ENCODE measurements around the gene CEP164.
"Not testable (repeated sequence)": the region's sequence is repeated elsewhere in the genome, so short reads cannot be mapped to it uniquely, and the experiment has no call there.

The CEP164 gene

GRCh38 chr11:117316197-117316961 is 11.3 kb upstream of the CEP164 start, which contains the start of gene BACE1:
BACE1 (minus strand) TSS chr11:117316256; CDS start chr11:117315795, 461 bp downstream.
- H3K9me3 Mint-ChIP-seq: no peaks in the 10 kb centered on the region
- H3K27ac Mint-ChIP-seq: peak within 1 kb of the TSS; percentile 12
- H3K36me3 Mint-ChIP-seq (ENCODE audit: low read depth): no peaks in the 10 kb centered on the region
- H3K4me3 Mint-ChIP-seq: peak within 1 kb of the TSS; percentile 75
- DNase-seq (peak; percentile 34), ATAC-seq (peak; percentile 47)
- H3K27me3 Mint-ChIP-seq: peaks cover 33% of the 10 kb centered on the region
- H3K4me1 Mint-ChIP-seq: peaks cover 12% of the 10 kb centered on the region

- ATAC-seq (no peak), DNase-seq (no peak)
- Mint-ChIP-seq H3K27me3 (peaks cover 33% of the 10 kb centered on the region), H3K36me3 (ENCODE audit: low read depth) (no peaks in the 10 kb centered on the region), H3K4me3 (no peak overlapping the region), H3K9me3 (no peaks in the 10 kb centered on the region), H3K27ac (no peak overlapping the region), H3K4me1 (peaks cover 12% of the 10 kb centered on the region)
These were observed 8.9 kb upstream of the CEP164 start for GRCh38 chr11:117318738-117319137.

GRCh38 chr11:117319214-117319840 is 8.3 kb upstream of the CEP164 start:
- Mint-ChIP-seq H3K27ac (no peak overlapping the region), H3K4me1 (peaks cover 12% of the 10 kb centered on the region), H3K36me3 (ENCODE audit: low read depth) (no peaks in the 10 kb centered on the region), H3K4me3 (no peak overlapping the region), H3K27me3 (peaks cover 29% of the 10 kb centered on the region), H3K9me3 (no peaks in the 10 kb centered on the region)
- DNase-seq (no peak), ATAC-seq (no peak)

- not testable (repeated sequence) for H3K4me3 Mint-ChIP-seq, H3K27me3 Mint-ChIP-seq
These were observed 443 bp upstream of the CEP164 start for GRCh38 chr11:117327255-117327566.

GRCh38 chr11:117328375-117329010 is 839 bp downstream of the CEP164 start:
- DNase-seq: peak; percentile 23
- H3K36me3 Mint-ChIP-seq (ENCODE audit: low read depth): peaks cover 2% of the 10 kb centered on the region
- H3K27me3 Mint-ChIP-seq: no peaks in the 10 kb centered on the region
- no peaks in the 10 kb centered on the region for H3K9me3 Mint-ChIP-seq
- peaks cover 6% of the 10 kb centered on the region for H3K4me1 Mint-ChIP-seq
- peak; percentile 0 for ATAC-seq
- no peak overlapping the region for H3K27ac Mint-ChIP-seq
- H3K4me3 Mint-ChIP-seq: no peak overlapping the region

More at GRCh38 chr11:117327255-117327566, 443 bp upstream of the CEP164 start:
- not testable (repeated sequence) for DNase-seq; ATAC-seq; H3K36me3 Mint-ChIP-seq (ENCODE audit: low read depth); H3K4me1 Mint-ChIP-seq; H3K9me3 Mint-ChIP-seq
- H3K27ac Mint-ChIP-seq: peak overlapping the region; percentile 73

- no peak overlapping the region for H3K27ac Mint-ChIP-seq
- H3K9me3 Mint-ChIP-seq: no peaks in the 10 kb centered on the region
- no peaks in the 10 kb centered on the region for H3K27me3 Mint-ChIP-seq
- no peak overlapping the region for H3K4me3 Mint-ChIP-seq
- peaks cover 5% of the 10 kb centered on the region for H3K36me3 Mint-ChIP-seq (ENCODE audit: low read depth)
- ATAC-seq: no peak
- H3K4me1 Mint-ChIP-seq: peaks cover 4% of the 10 kb centered on the region
- no peak for DNase-seq
These were observed 5.2 kb downstream of the CEP164 start for GRCh38 chr11:117332843-117333242.

GRCh38 chr11:117333917-117334316 is 6.3 kb downstream of the CEP164 start:
- peaks cover 9% of the 10 kb centered on the region for H3K36me3 Mint-ChIP-seq (ENCODE audit: low read depth)
- DNase-seq (no peak), ATAC-seq (no peak)
- H3K27ac Mint-ChIP-seq: no peak overlapping the region
- H3K4me1 Mint-ChIP-seq: peaks cover 4% of the 10 kb centered on the region
- no peaks in the 10 kb centered on the region for H3K9me3 Mint-ChIP-seq
- no peaks in the 10 kb centered on the region for H3K27me3 Mint-ChIP-seq
- H3K4me3 Mint-ChIP-seq: no peak overlapping the region

- Mint-ChIP-seq H3K9me3 (no peaks in the 10 kb centered on the region), H3K4me1 (peaks cover 4% of the 10 kb centered on the region), H3K4me3 (no peak overlapping the region), H3K27me3 (no peaks in the 10 kb centered on the region), H3K36me3 (ENCODE audit: low read depth) (peaks cover 13% of the 10 kb centered on the region), H3K27ac (no peak overlapping the region)
- no peak for DNase-seq
- ATAC-seq: no peak
These were observed 7.2 kb downstream of the CEP164 start for GRCh38 chr11:117334896-117335295.

- Mint-ChIP-seq H3K27me3 (no peaks in the 10 kb centered on the region), H3K36me3 (ENCODE audit: low read depth) (peaks cover 18% of the 10 kb centered on the region), H3K9me3 (no peaks in the 10 kb centered on the region), H3K27ac (no peak overlapping the region), H3K4me1 (no peaks in the 10 kb centered on the region), H3K4me3 (no peak overlapping the region)
- DNase-seq (no peak), ATAC-seq (no peak)
These were observed 7.7 kb downstream of the CEP164 start for GRCh38 chr11:117335399-117335798.

GRCh38 chr11:117337076-117337475 is 9.4 kb downstream of the CEP164 start:
- Mint-ChIP-seq H3K4me1 (no peaks in the 10 kb centered on the region), H3K36me3 (ENCODE audit: low read depth) (peaks cover 25% of the 10 kb centered on the region), H3K27ac (no peak overlapping the region), H3K4me3 (no peak overlapping the region), H3K27me3 (no peaks in the 10 kb centered on the region), H3K9me3 (no peaks in the 10 kb centered on the region)
- DNase-seq: no peak
- no peak for ATAC-seq

GRCh38 chr11:117345039-117345438 is 17.4 kb downstream of the CEP164 start:
- H3K27ac Mint-ChIP-seq: no peak overlapping the region
- DNase-seq: no peak
- H3K36me3 Mint-ChIP-seq (ENCODE audit: low read depth): peaks cover 44% of the 10 kb centered on the region
- H3K27me3 Mint-ChIP-seq: no peaks in the 10 kb centered on the region
- H3K4me1 Mint-ChIP-seq: no peaks in the 10 kb centered on the region
- ATAC-seq: no peak
- H3K9me3 Mint-ChIP-seq: no peaks in the 10 kb centered on the region
- no peak overlapping the region for H3K4me3 Mint-ChIP-seq

GRCh38 chr11:117354550-117354949 is 26.9 kb downstream of the CEP164 start:
- DNase-seq (no peak), ATAC-seq (no peak)
- Mint-ChIP-seq H3K4me3 (no peak overlapping the region), H3K27me3 (no peaks in the 10 kb centered on the region), H3K9me3 (no peaks in the 10 kb centered on the region), H3K36me3 (ENCODE audit: low read depth) (peaks cover 15% of the 10 kb centered on the region), H3K27ac (no peak overlapping the region), H3K4me1 (no peaks in the 10 kb centered on the region)

- Mint-ChIP-seq H3K4me3 (no peak overlapping the region), H3K9me3 (no peaks in the 10 kb centered on the region), H3K27ac (no peak overlapping the region), H3K4me1 (no peaks in the 10 kb centered on the region), H3K27me3 (no peaks in the 10 kb centered on the region), H3K36me3 (ENCODE audit: low read depth) (peaks cover 17% of the 10 kb centered on the region)
- no peak for DNase-seq
- no peak for ATAC-seq
These were observed 28.7 kb downstream of the CEP164 start for GRCh38 chr11:117356126-117356890.

GRCh38 chr11:117361432-117361831 is 33.8 kb downstream of the CEP164 start:
- no peak for ATAC-seq
- Mint-ChIP-seq H3K4me1 (no peaks in the 10 kb centered on the region), H3K4me3 (no peak overlapping the region), H3K27ac (no peak overlapping the region), H3K36me3 (ENCODE audit: low read depth) (peaks cover 42% of the 10 kb centered on the region), H3K9me3 (no peaks in the 10 kb centered on the region), H3K27me3 (no peaks in the 10 kb centered on the region)
- DNase-seq: no peak
